Adrenal gland (tissue), 5 donors: ENCODE results near the gene MAP2.

Source experiments
- CTCF ChIP-seq, 6 experiments: fragments of 450-650 bp in 4 of 6; fragments of 200-600 bp in 2 of 6; sonication (generic) in 1 of 6; IDR thresholded peaks; 1 replicate in 5 of 6; 2 replicates in 1 of 6; pipeline versions ENCODE4 v1.5.1 to v1.8.0; 2016 to 2021; ENCODE audit warnings: antibody characterized with exemption in 6 of 6, mild to moderate bottlenecking in 2 of 6, moderate library complexity in 1 of 6
- POLR2A ChIP-seq, 2 donors: fragments of 450-650 bp; IDR thresholded peaks; one replicate each; pipeline ENCODE4 v1.6.1; 2017; ENCODE audit warnings: antibody characterized with exemption in 2 of 2, mild to moderate bottlenecking in 2 of 2, moderate library complexity in 1 of 2
- donor health status: DM: no; HTN: no; CAD: no.

DNA sequence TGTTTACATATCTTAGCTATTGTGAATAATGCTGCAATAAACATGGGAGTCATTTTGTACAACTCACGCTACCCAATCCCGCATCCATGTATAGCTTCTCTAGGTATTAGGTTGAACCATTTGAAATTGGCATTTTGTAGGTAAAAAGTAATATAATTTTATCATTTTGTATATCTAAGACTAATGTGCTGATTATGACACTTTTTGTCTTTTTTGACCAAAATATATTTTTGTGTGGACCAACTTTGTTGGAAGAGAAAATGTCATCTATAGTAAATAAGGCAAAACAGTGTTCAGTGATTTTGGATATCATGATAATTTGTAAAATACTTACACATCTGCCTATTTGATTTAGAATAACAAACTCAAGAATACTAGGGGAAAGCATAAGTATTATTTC, 150.7 kb downstream of the MAP2 start:
- no peak for TF ChIP-seq CTCF (IDR thresholded peaks at IDR 0.05)
- TF ChIP-seq POLR2A (IDR thresholded peaks at IDR 0.05) = no peak
